ENCODE results near the gene BOD1. TPM values are rescaled to one million over a fixed set of nuclear protein-coding genes. Genes with fewer than 3 reads are reported as not detected.

BOD1 gene
- 10 to 100 TPM; 47.6 to 78.8 (median 62.5) TPM for total RNA-seq

DNA sequence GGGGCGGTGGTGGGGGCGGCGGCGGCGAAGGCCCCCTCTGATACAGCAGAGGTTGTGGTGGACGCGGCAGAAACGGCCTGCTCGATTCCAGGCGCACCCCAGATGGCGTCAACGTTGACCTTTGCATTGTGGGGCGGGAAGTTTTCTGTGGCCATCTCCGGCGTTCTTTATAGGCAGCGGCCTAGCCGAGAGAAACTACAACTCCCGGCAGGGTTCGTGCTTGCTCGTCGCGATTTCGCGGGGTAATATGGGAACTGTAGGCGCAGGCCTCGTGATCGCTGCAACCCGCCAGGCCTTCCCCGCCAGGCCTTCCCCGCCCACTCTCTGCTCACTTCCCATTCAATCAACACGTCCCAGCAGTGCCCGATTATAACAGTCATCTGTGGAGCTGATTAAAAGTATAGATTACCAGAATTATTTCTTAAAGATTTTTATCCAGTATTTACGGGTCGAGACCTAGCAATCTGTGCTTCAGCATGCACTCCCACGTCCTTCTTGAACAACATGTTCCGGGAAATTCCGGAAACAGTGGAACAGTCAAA is at the start of gene BOD1:
BOD1 (minus strand) TSS at position 74 of the 542 bp plus-strand sequence. CDS start 214 bp downstream, outside the sequence.
- TF ChIP-seq, protein P1, sequence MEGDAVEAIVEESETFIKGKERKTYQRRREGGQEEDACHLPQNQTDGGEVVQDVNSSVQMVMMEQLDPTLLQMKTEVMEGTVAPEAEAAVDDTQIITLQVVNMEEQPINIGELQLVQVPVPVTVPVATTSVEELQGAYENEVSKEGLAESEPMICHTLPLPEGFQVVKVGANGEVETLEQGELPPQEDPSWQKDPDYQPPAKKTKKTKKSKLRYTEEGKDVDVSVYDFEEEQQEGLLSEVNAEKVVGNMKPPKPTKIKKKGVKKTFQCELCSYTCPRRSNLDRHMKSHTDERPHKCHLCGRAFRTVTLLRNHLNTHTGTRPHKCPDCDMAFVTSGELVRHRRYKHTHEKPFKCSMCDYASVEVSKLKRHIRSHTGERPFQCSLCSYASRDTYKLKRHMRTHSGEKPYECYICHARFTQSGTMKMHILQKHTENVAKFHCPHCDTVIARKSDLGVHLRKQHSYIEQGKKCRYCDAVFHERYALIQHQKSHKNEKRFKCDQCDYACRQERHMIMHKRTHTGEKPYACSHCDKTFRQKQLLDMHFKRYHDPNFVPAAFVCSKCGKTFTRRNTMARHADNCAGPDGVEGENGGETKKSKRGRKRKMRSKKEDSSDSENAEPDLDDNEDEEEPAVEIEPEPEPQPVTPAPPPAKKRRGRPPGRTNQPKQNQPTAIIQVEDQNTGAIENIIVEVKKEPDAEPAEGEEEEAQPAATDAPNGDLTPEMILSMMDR (IDR thresholded peaks at IDR 0.05; ENCODE audit: low read depth): no peak

DNA sequence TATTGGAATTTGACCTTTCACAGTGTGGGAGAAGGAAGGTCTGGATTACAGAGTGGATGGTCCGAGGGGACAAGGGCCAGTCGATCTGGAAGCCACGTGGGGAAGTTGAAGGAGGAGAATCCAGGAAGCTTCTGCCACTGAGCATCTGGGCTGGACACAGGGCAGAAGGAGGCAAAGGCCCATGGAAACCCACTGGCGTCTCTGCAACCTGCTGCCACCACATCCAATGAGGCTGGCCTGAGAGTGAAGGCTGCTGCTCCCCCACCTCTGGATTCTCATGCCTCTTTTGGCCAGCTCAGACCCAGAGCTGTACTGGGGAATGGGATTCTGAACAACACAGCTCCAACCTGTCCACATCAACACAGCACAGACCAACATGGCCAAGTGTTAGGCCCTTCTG is 48.9 kb upstream of the BOD1 start:
- TF ChIP-seq, protein P1 (IDR thresholded peaks at IDR 0.05; ENCODE audit: low read depth): no peak

DNA sequence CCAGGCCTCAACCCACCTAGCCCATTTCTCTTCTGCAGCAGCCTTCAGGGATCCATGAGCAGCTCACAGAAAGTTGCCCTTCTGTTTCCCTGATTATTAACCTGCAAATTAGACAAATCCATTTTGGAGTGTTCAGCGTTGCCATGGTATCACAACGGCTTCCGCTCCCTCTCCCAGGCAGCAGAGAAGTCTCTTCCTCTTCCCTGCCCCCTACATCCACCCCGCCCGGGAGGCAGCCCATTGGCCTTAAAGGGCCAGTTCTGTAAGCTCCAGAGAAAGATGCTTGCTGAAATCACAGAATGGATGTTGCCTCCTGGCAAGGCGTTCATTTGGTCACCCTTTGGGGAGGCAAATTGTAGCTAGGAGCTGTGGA is 47.7 kb upstream of the BOD1 start:
- TF ChIP-seq, protein P1 (IDR thresholded peaks at IDR 0.05; ENCODE audit: low read depth): no peak

DNA sequence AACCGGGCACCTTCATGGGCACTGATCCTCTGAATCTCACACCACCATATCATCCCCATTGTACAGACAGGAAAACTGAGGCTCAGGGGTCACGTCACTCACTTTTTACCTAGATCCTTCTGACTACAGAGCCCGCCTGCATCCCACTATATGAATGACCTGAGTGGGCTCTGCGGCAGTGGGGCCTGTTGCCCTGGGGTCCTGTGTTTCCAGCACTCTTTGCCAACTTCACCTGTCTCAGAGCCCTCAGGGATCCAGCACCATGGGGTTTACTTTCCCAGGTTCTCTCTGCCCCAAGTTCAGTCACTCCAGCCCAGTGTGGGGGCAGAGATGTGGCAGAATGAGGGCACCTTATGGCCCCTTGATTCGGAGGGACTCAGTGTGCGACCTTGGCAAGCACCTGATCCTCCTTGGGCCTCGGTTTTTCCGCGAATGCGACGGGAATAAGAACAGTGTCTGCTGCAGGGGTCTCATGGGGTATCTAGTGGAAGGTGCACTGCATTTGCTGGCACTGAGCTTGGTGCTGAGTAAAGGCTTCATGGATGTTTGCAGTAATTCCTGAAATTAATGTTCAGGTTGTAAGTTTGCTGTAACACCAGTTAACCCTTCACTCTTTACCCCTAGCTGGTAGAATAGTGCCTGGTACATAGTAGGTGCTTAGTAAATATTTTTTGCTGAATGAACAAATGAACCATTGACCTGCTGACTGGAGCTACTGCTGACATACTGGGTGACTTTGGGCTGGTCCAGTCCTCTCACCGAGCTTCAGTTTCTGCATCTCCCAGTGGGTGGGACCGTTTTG is 47.1 kb upstream of the BOD1 start:
- TF ChIP-seq, protein P1 (IDR thresholded peaks at IDR 0.05; ENCODE audit: low read depth): no peak

DNA sequence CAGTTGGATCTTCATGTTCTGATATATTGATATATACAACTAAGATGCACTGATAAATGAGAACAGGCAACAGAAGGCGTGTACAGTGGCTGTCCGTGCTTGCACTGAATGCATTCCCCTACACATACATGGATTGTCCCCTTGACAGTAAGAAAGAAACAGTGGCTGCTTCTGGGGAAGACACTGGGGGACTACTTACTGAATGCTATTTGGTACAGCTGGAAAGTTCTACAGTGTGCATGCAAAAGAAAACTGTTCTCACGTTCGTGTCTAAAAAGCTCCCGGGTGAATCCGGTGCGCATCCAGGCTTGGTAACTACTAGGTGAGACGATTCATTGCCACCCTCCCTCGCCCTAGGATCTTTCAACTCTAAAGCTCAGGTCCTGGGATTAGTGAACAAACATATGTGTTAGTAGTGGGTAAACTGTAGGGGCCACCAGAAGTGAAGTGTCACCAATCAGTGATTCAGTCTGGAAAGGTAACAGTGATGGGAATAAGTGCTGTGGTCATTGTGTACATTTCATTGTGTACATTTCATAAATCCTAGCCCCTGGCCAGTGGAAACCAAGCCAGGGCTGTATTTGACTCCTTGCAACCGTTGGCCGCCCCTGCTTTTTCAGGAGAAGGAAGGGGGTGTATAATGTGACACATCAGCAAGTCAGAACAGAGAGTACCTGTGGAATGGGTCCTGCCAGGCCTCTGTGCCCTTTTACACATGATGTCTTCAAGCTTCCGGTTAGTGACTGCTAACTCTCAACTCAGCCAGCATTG is 46.3 kb upstream of the BOD1 start:
- TF ChIP-seq, protein P1 (IDR thresholded peaks at IDR 0.05; ENCODE audit: low read depth): no peak

DNA sequence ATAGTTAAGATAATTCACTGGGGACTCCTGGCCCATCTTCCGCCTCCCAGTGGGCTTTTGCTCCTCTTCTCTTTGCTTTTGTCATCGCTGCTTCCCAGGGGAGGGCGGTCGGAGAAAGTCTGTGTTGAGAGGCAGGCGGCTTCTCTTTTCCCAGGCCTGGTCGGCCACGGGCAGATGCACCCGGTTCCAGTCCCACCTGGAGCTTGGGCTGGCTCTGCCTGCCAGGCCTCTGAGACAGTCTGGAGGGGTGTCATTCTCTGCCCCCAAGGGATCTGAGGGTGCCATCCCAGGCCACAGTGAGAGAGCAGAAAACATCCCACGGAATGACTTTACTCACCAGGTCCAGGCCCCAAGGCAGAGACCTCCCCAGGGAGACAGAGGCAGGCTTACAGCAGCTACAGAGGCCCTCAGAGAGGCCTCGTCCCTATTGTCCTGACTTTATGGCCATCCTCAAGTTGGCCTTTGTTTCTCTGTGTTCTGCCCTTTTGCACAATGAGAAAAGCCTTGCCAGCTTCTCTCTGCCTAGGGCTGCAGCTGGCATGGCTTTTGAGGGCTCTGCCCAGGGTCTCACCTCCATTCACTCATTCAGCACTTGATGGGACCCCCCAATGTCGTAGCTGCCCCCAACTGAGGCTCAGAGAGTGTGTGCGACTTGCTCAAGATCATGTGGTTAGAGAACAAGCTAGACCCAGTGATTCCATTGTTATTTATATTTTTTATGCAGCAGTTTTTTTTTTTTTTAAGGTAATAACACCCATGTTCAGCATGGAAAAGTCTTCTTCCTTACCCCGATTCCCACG is 44.2 kb upstream of the BOD1 start:
- TF ChIP-seq, protein P1 (IDR thresholded peaks at IDR 0.05; ENCODE audit: low read depth): no peak
